Suprapubic skin (tissue), 4 donors: ENCODE data around the gene ST6GAL2.

Source experiments
- EP300 ChIP-seq: sonication (generic); formaldehyde crosslinking; IDR thresholded peaks from one replicate; pipeline ENCODE4 v1.6.1; 2017; ENCODE audit warnings: antibody characterized with exemption
- POLR2A ChIP-seq, 2 donors: fragments of 450-650 bp; IDR thresholded peaks; one replicate each; pipeline ENCODE4 v1.6.1; 2017; ENCODE audit warnings: antibody characterized with exemption in 2 of 2, mild to moderate bottlenecking in 2 of 2, moderate library complexity in 2 of 2
- POLR2AphosphoS5 ChIP-seq, 3 donors: sonication (generic); formaldehyde crosslinking; IDR thresholded peaks; one replicate each; pipeline ENCODE4 v1.6.1; 2017; ENCODE audit warnings: antibody characterized with exemption in 3 of 3

- TF ChIP-seq EP300: no peak
- no peak for TF ChIP-seq POLR2AphosphoS5 (IDR thresholded peaks at IDR 0.05)
- TF ChIP-seq POLR2A (IDR thresholded peaks at IDR 0.05): no peak
These were observed 87.0 kb downstream of the ST6GAL2 start for GRCh38 chr2:106798826-106799552.
